ENCODE data around the gene SPECC1.

DNA sequence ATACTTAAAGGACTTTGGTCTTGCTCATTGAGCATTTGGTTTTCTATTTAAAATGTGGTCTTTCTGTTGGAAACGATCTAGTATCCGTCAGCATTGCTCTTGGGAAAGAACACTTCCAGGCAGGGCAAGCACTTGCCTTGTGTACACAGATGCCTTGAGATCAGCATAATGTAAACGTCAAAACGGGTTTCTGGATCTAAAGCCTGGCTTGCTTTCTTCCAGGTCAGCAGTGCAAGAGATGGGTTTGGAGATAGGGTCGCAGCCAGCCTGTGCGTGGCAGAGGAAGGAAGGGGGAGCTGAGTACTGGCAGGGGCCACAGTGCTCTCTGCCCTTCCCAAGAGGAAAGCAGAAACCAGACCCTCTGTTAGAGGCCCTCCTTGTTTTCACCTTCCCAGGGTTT lies 282.7 kb downstream of the SPECC1 start:
- TF ChIP-seq, protein P1, sequence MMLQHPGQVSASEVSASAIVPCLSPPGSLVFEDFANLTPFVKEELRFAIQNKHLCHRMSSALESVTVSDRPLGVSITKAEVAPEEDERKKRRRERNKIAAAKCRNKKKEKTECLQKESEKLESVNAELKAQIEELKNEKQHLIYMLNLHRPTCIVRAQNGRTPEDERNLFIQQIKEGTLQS (CRISPR knock-in tag; conservative IDR thresholded peaks at IDR 0.05), result no peak
- TF ChIP-seq, protein P2, sequence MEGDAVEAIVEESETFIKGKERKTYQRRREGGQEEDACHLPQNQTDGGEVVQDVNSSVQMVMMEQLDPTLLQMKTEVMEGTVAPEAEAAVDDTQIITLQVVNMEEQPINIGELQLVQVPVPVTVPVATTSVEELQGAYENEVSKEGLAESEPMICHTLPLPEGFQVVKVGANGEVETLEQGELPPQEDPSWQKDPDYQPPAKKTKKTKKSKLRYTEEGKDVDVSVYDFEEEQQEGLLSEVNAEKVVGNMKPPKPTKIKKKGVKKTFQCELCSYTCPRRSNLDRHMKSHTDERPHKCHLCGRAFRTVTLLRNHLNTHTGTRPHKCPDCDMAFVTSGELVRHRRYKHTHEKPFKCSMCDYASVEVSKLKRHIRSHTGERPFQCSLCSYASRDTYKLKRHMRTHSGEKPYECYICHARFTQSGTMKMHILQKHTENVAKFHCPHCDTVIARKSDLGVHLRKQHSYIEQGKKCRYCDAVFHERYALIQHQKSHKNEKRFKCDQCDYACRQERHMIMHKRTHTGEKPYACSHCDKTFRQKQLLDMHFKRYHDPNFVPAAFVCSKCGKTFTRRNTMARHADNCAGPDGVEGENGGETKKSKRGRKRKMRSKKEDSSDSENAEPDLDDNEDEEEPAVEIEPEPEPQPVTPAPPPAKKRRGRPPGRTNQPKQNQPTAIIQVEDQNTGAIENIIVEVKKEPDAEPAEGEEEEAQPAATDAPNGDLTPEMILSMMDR (IDR thresholded peaks at IDR 0.05), result no peak
- no peak for TF ChIP-seq SP1 (CRISPR knock-in tag; conservative IDR thresholded peaks at IDR 0.05)
